ENCODE results near the gene LAMP5.
A peak's percentile ranks its signal among the peaks of the same experiment; 100 is the strongest.

LAMP5 gene

GRCh38 chr20:9478771-9479170 lies 35.6 kb upstream of the LAMP5 start:
- no peak overlapping the region for H3K4me3 ChIP-seq (ENCODE audit: low read depth, low read length)
- TF ChIP-seq CTCF (IDR thresholded peaks at IDR 0.05; ENCODE audit: low read depth, low read length, missing control alignments), result no peak
- no peak for DNase-seq (ENCODE audit: low read depth)

GRCh38 chr20:9480066-9480465 lies 34.3 kb upstream of the LAMP5 start:
- DNase-seq (ENCODE audit: low read depth), result no peak
- H3K4me3 ChIP-seq (ENCODE audit: low read depth, low read length), result no peak overlapping the region
- TF ChIP-seq CTCF (IDR thresholded peaks at IDR 0.05; ENCODE audit: low read depth, low read length, missing control alignments), result no peak

GRCh38 chr20:9482180-9482579 lies 32.2 kb upstream of the LAMP5 start:
- H3K4me3 ChIP-seq (ENCODE audit: low read depth, low read length), result no peak overlapping the region
- no peak for TF ChIP-seq CTCF (IDR thresholded peaks at IDR 0.05; ENCODE audit: low read depth, low read length, missing control alignments)
- peak; percentile 42 for DNase-seq (ENCODE audit: low read depth)

- no peak for TF ChIP-seq CTCF (IDR thresholded peaks at IDR 0.05; ENCODE audit: low read depth, low read length, missing control alignments)
- DNase-seq (ENCODE audit: low read depth), result no peak
- no peak overlapping the region for H3K4me3 ChIP-seq (ENCODE audit: low read depth, low read length)
Measured at GRCh38 chr20:9483131-9483530, 31.3 kb upstream of the LAMP5 start.

GRCh38 chr20:9485614-9486340 lies 28.6 kb upstream of the LAMP5 start:
- DNase-seq (ENCODE audit: low read depth), result no peak
- TF ChIP-seq CTCF (IDR thresholded peaks at IDR 0.05; ENCODE audit: low read depth, low read length, missing control alignments), result no peak
- no peak overlapping the region for H3K4me3 ChIP-seq (ENCODE audit: low read depth, low read length)

GRCh38 chr20:9487231-9487630 lies 27.2 kb upstream of the LAMP5 start:
- no peak for DNase-seq (ENCODE audit: low read depth)
- TF ChIP-seq CTCF (IDR thresholded peaks at IDR 0.05; ENCODE audit: low read depth, low read length, missing control alignments), result no peak
- no peak overlapping the region for H3K4me3 ChIP-seq (ENCODE audit: low read depth, low read length)

- no peak for DNase-seq (ENCODE audit: low read depth)
- H3K4me3 ChIP-seq (ENCODE audit: low read depth, low read length), result no peak overlapping the region
- TF ChIP-seq CTCF (IDR thresholded peaks at IDR 0.05; ENCODE audit: low read depth, low read length, missing control alignments), result no peak
Measured at GRCh38 chr20:9488063-9488462, 26.3 kb upstream of the LAMP5 start.

Data from GM12864 (cell line).